ENCODE measurements around the gene HRAS. TPM values are rescaled to one million over a fixed set of nuclear protein-coding genes. Genes with fewer than 3 reads are reported as not detected.

Gene HRAS
- total and polyA plus RNA-seq, 2 of the 13 experiments (the other 11 are each of a cell fraction or from before 2014, with no cell fraction given), result 32.9 to 50.0 TPM

- TF ChIP-seq ZNF275 (CRISPR knock-in tag; IDR thresholded peaks at IDR 0.05; ENCODE audit: borderline replicate concordance) (no peak), TBX2 (CRISPR knock-in tag; IDR thresholded peaks at IDR 0.05; ENCODE audit: borderline replicate concordance) (peak; percentile 40; the same call in 1 of the 2 replicates), ZNF446 (CRISPR knock-in tag; IDR thresholded peaks at IDR 0.05) (peak; percentile 65), FOXK1 (CRISPR knock-in tag; IDR thresholded peaks at IDR 0.05; ENCODE audit: borderline replicate concordance, low read depth) (0 out of 2 replicates have a peak, but pooled peaks have one; percentile 32), HNF1B (CRISPR knock-in tag; IDR thresholded peaks at IDR 0.05) (no peak), ZFAT (CRISPR knock-in tag; conservative IDR thresholded peaks at IDR 0.05) (no peak), ZSCAN22 (CRISPR knock-in tag; IDR thresholded peaks at IDR 0.05) (no peak), ZNF280D (CRISPR knock-in tag; IDR thresholded peaks at IDR 0.05) (no peak), CSRNP1 (CRISPR knock-in tag; IDR thresholded peaks at IDR 0.05) (no peak), KLF11 (CRISPR knock-in tag; IDR thresholded peaks at IDR 0.05) (no peak; the same call in 1 of the 2 replicates), RBM22 (optimal IDR thresholded peaks at IDR 0.05; ENCODE audit: low read length) (no peak), ZNF224 (CRISPR knock-in tag; IDR thresholded peaks at IDR 0.05) (no peak), RARA (CRISPR knock-in tag; IDR thresholded peaks at IDR 0.05) (no peak), ZNF432 (CRISPR knock-in tag; IDR thresholded peaks at IDR 0.05; ENCODE audit: borderline replicate concordance) (no peak), KDM6A (CRISPR knock-in tag; IDR thresholded peaks at IDR 0.05; ENCODE audit: low read depth) (no peak), GATAD1 (CRISPR knock-in tag; IDR thresholded peaks at IDR 0.05) (no peak), GPBP1L1 (CRISPR knock-in tag; IDR thresholded peaks at IDR 0.05) (no peak), PCBP2 (optimal IDR thresholded peaks at IDR 0.05; ENCODE audit: low read depth, low read length, poor library complexity, severe bottlenecking) (no peak), NR3C1 (CRISPR knock-in tag; IDR thresholded peaks at IDR 0.05) (no peak), GTF2F1 (IDR thresholded peaks at IDR 0.05; ENCODE audit: low read length) (no peak), HIVEP1 (CRISPR knock-in tag; IDR thresholded peaks at IDR 0.05) (no peak)
Observed at GRCh38 chr11:535519-536454, at the start of gene HRAS (continued).
